ENCODE measurements around the gene THEM5. TPM values are rescaled to one million over a fixed set of nuclear protein-coding genes. Genes with fewer than 3 reads are reported as not detected.

The THEM5 gene
- total RNA-seq, 4 donors from 2014 or later: not detected

GRCh38 chr1:151847867-151848596 is 5.5 kb downstream of the THEM5 start:
- no peaks in the 10 kb centered on the region for H3K36me3 ChIP-seq
- H3K4me3 ChIP-seq: no peak overlapping the region
- H3K9me3 ChIP-seq: no peaks in the 10 kb centered on the region
- no peak for TF ChIP-seq POLR2A (IDR thresholded peaks at IDR 0.05)
- TF ChIP-seq CTCF (IDR thresholded peaks at IDR 0.05): no peak
- no peaks in the 10 kb centered on the region for H3K27me3 ChIP-seq
- intact Hi-C loops (cut with DNase I; ENCODE audit: low total_unique reads): no loop called here
- DNase-seq: no peak
- H3K4me1 ChIP-seq: no peaks in the 10 kb centered on the region
- H3K27ac ChIP-seq: no peak overlapping the region

- DNase-seq: no peak
- Histone ChIP-seq H3K27ac (no peak overlapping the region), H3K36me3 (no peaks in the 10 kb centered on the region), H3K27me3 (no peaks in the 10 kb centered on the region), H3K9me3 (no peaks in the 10 kb centered on the region), H3K4me3 (no peak overlapping the region), H3K4me1 (no peaks in the 10 kb centered on the region)
- intact Hi-C loops (cut with DNase I; ENCODE audit: low total_unique reads): no loop called here
- TF ChIP-seq CTCF (IDR thresholded peaks at IDR 0.05) (no peak), POLR2A (IDR thresholded peaks at IDR 0.05) (no peak)
These were observed 6.8 kb downstream of the THEM5 start for GRCh38 chr1:151846686-151847237.

- no peak overlapping the region for H3K4me3 ChIP-seq
- DNase-seq: no peak
- H3K9me3 ChIP-seq: no peaks in the 10 kb centered on the region
- no peak for TF ChIP-seq CTCF (IDR thresholded peaks at IDR 0.05)
- no peak for TF ChIP-seq POLR2A (IDR thresholded peaks at IDR 0.05)
- H3K4me1 ChIP-seq: no peaks in the 10 kb centered on the region
- intact Hi-C loops (cut with DNase I; ENCODE audit: low total_unique reads): no loop called here
- no peaks in the 10 kb centered on the region for H3K36me3 ChIP-seq
- no peaks in the 10 kb centered on the region for H3K27me3 ChIP-seq
- H3K27ac ChIP-seq: no peak overlapping the region
These were observed 7.4 kb downstream of the THEM5 start for GRCh38 chr1:151846062-151846568.

- Histone ChIP-seq H3K4me1 (peaks cover 0 to 7% of the 10 kb centered on the region in 2 donors), H3K36me3 (no peaks in the 10 kb centered on the region), H3K9me3 (no peaks in the 10 kb centered on the region), H3K27me3 (peaks cover 6 to 14% of the 10 kb centered on the region in 2 donors), H3K27ac (no peak overlapping the region), H3K4me3 (no peak overlapping the region)
- intact Hi-C loops (cut with DNase I; ENCODE audit: low total_unique reads): no loop called here
- TF ChIP-seq POLR2A (IDR thresholded peaks at IDR 0.05): no peak
- no peak for TF ChIP-seq CTCF (IDR thresholded peaks at IDR 0.05)
- DNase-seq: no peak
These were observed 10.1 kb downstream of the THEM5 start for GRCh38 chr1:151843398-151843797.

GRCh38 chr1:151841141-151841540 is 12.4 kb downstream of the THEM5 start:
- no peak overlapping the region for H3K27ac ChIP-seq
- H3K4me1 ChIP-seq: peaks cover 0 to 7% of the 10 kb centered on the region in 2 donors
- intact Hi-C loops (cut with DNase I; ENCODE audit: low total_unique reads): no loop called here
- TF ChIP-seq CTCF (IDR thresholded peaks at IDR 0.05) (no peak), POLR2A (IDR thresholded peaks at IDR 0.05) (no peak)
- no peaks in the 10 kb centered on the region for H3K9me3 ChIP-seq
- no peak overlapping the region for H3K4me3 ChIP-seq
- H3K27me3 ChIP-seq: peaks cover 11 to 17% of the 10 kb centered on the region in 2 donors
- H3K36me3 ChIP-seq: no peaks in the 10 kb centered on the region
- DNase-seq: no peak

All from uterus (tissue), 4 donors.